NT2/D1 (cell line): ENCODE measurements around the gene SPSB2.
"Not testable (repeated sequence)": the region's sequence is repeated elsewhere in the genome, so short reads cannot be mapped to it uniquely, and the experiment has no call there.

Source experiments
- YY1 ChIP-seq: IDR thresholded peaks from 2 replicates; pipeline ENCODE4 v1.6.1; 2011; ENCODE audit not compliant: insufficient read length, insufficient read depth
- ZNF274 ChIP-seq: IDR thresholded peaks from 2 replicates; pipeline ENCODE4 v1.6.1; 2011; ENCODE audit warnings: mild to moderate bottlenecking, low read depth, low read length

DNA sequence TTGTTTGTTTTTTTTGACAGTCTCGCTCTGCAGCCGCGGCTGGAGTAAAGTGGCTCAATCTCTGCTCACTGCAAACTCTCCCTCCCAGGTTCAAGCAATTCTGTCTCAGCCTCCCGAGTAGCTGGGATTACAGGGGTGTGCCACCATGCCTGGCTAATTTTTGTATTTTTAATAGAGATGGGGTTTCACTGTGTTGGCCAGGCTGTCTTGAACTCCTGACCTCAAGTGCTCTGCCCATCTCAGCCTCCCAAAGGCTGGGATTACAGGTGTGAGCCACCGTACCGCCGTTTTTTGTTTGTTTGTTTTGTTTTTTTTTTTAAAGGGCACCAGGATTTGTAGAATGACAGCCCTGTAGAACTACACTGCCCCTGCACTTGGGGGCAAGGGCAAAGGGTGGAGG, 15.7 kb upstream of the SPSB2 start:
- TF ChIP-seq YY1, ZNF274: not testable (repeated sequence)
